BE2C (cell line): Measurements from ENCODE around the gene MYADM.
A peak's percentile ranks its signal among the peaks of the same experiment; 100 is the strongest.

Source experiments
- DNase-seq: peaks from one replicate; pipeline ENCODE4 v3.0.0-alpha.2; 2020
- H3K27me3 ChIP-seq: fragments of 250-450 bp; sonication (Bioruptor Pico); 2 replicates; pipeline ENCODE4 v1.5.1; 2020; ENCODE audit warnings: mild to moderate bottlenecking
- H3K36me3 ChIP-seq: fragments of 250-450 bp; sonication (Bioruptor Pico); 2 replicates; pipeline ENCODE4 v1.5.1; 2020; ENCODE audit warnings: mild to moderate bottlenecking
- H3K4me1 ChIP-seq: fragments of 250-450 bp; sonication (Bioruptor Pico); 2 replicates; pipeline ENCODE4 v1.5.1; 2020
- H3K4me3 ChIP-seq: 2 replicates; pipeline ENCODE4 v1.5.1; 2011; ENCODE audit warnings: low read depth, low read length
- H3K9me3 ChIP-seq: fragments of 250-450 bp; sonication (Bioruptor Pico); 2 replicates; pipeline ENCODE4 v1.5.1; 2020
- CTCF ChIP-seq: IDR thresholded peaks from 2 replicates; pipeline ENCODE4 v1.5.1; 2012; ENCODE audit warnings: mild to moderate bottlenecking, low read depth, low read length

Gene MYADM

GRCh38 chr19:53873773-53874605 lies 6.3 kb downstream of the MYADM start:
- Histone ChIP-seq H3K9me3 (no peaks in the 10 kb centered on the region), H3K36me3 (peaks cover 11% of the 10 kb centered on the region; the same call in 1 of the 2 replicates), H3K4me3 (no peak overlapping the region), H3K27me3 (no peaks in the 10 kb centered on the region), H3K4me1 (no peaks in the 10 kb centered on the region)
- no peak for DNase-seq
- TF ChIP-seq CTCF: no peak

GRCh38 chr19:53874606-53874990 lies 6.9 kb downstream of the MYADM start:
- Histone ChIP-seq H3K36me3 (peaks cover 11% of the 10 kb centered on the region; the same call in 1 of the 2 replicates), H3K27me3 (no peaks in the 10 kb centered on the region), H3K4me3 (no peak overlapping the region), H3K4me1 (no peaks in the 10 kb centered on the region), H3K9me3 (no peaks in the 10 kb centered on the region)
- TF ChIP-seq CTCF: no peak
- DNase-seq: no peak

GRCh38 chr19:53875602-53876325 lies 8.1 kb downstream of the MYADM start:
- no peak overlapping the region for H3K4me3 ChIP-seq
- TF ChIP-seq CTCF: no peak
- peaks cover 11% of the 10 kb centered on the region; the same call in 1 of the 2 replicates for H3K36me3 ChIP-seq
- H3K4me1 ChIP-seq: no peaks in the 10 kb centered on the region
- no peaks in the 10 kb centered on the region for H3K27me3 ChIP-seq
- no peaks in the 10 kb centered on the region for H3K9me3 ChIP-seq
- DNase-seq: no peak

GRCh38 chr19:53876651-53877224 lies 9.1 kb downstream of the MYADM start:
- H3K4me3 ChIP-seq: no peak overlapping the region
- DNase-seq: no peak
- TF ChIP-seq CTCF: no peak
- peaks cover 11% of the 10 kb centered on the region; the same call in 1 of the 2 replicates for H3K36me3 ChIP-seq
- peaks cover 8% of the 10 kb centered on the region for H3K27me3 ChIP-seq
- no peaks in the 10 kb centered on the region for H3K9me3 ChIP-seq
- no peaks in the 10 kb centered on the region for H3K4me1 ChIP-seq

- no peak for TF ChIP-seq CTCF
- no peaks in the 10 kb centered on the region for H3K9me3 ChIP-seq
- no peak for DNase-seq
- H3K4me1 ChIP-seq: no peaks in the 10 kb centered on the region
- peaks cover 11% of the 10 kb centered on the region; the same call in 1 of the 2 replicates for H3K36me3 ChIP-seq
- H3K27me3 ChIP-seq: peaks cover 15% of the 10 kb centered on the region
- H3K4me3 ChIP-seq: no peak overlapping the region
Observed at GRCh38 chr19:53877361-53877766, 9.7 kb downstream of the MYADM start.

GRCh38 chr19:53878776-53879139 lies 11.1 kb downstream of the MYADM start:
- Histone ChIP-seq H3K4me3 (peak overlapping the region; percentile 79), H3K27me3 (peaks cover 26% of the 10 kb centered on the region), H3K9me3 (no peaks in the 10 kb centered on the region), H3K36me3 (peaks cover 7% of the 10 kb centered on the region; the same call in 1 of the 2 replicates), H3K4me1 (no peaks in the 10 kb centered on the region)
- DNase-seq: no peak
- TF ChIP-seq CTCF: no peak
